ENCODE data around the gene SORCS3.

- no peak for TF ChIP-seq CTCF (IDR thresholded peaks at IDR 0.05)
- no peak for TF ChIP-seq REST (IDR thresholded peaks at IDR 0.05; ENCODE audit: insufficient read depth in 1 of 2, low read depth in 2 of 2, low read length in 1 of 2)
- no peak for TF ChIP-seq SIN3A (IDR thresholded peaks at IDR 0.05; ENCODE audit: borderline replicate concordance, insufficient read depth, low read depth, low read length)
- no peak for TF ChIP-seq POLR2AphosphoS5 (IDR thresholded peaks at IDR 0.05; ENCODE audit: low read depth, low read length)
These were observed 48.0 kb downstream of the SORCS3 start for GRCh38 chr10:104689105-104689504.
